BLaER1 (cell line): ENCODE measurements around the gene DAD1.
"Not testable (repeated sequence)": the region's sequence is repeated elsewhere in the genome, so short reads cannot be mapped to it uniquely, and the experiment has no call there.

Experiments
- H3K27ac ChIP-seq: shearing (Covaris generic); formaldehyde crosslinking; 2 replicates; pipeline ENCODE4 v1.8.1; 2022
- H3K27me3 ChIP-seq: shearing (Covaris generic); formaldehyde crosslinking; 2 replicates; pipeline ENCODE4 v1.8.1; 2022
- H3K36me3 ChIP-seq: shearing (Covaris generic); formaldehyde crosslinking; 2 replicates; pipeline ENCODE4 v1.8.1; 2022
- H3K4me1 ChIP-seq: shearing (Covaris generic); formaldehyde crosslinking; 2 replicates; pipeline ENCODE4 v1.8.1; 2022
- H3K4me2 ChIP-seq: shearing (Covaris generic); formaldehyde crosslinking; 2 replicates; pipeline ENCODE4 v1.8.1; 2022
- H3K4me3 ChIP-seq: shearing (Covaris generic); formaldehyde crosslinking; 2 replicates; pipeline ENCODE4 v1.8.1; 2022
- H3K9ac ChIP-seq: shearing (Covaris generic); formaldehyde crosslinking; 2 replicates; pipeline ENCODE4 v1.8.1; 2022
- H3K9me3 ChIP-seq: shearing (Covaris generic); formaldehyde crosslinking; 2 replicates; pipeline ENCODE4 v1.8.1; 2022
- H4K20me1 ChIP-seq: shearing (Covaris generic); formaldehyde crosslinking; 2 replicates; pipeline ENCODE4 v1.8.1; 2022
- Cebpa-rat ChIP-seq: shearing (Covaris generic); IDR thresholded peaks from 2 replicates; pipeline ENCODE4 v1.8.1; 2022

DAD1 gene

DNA sequence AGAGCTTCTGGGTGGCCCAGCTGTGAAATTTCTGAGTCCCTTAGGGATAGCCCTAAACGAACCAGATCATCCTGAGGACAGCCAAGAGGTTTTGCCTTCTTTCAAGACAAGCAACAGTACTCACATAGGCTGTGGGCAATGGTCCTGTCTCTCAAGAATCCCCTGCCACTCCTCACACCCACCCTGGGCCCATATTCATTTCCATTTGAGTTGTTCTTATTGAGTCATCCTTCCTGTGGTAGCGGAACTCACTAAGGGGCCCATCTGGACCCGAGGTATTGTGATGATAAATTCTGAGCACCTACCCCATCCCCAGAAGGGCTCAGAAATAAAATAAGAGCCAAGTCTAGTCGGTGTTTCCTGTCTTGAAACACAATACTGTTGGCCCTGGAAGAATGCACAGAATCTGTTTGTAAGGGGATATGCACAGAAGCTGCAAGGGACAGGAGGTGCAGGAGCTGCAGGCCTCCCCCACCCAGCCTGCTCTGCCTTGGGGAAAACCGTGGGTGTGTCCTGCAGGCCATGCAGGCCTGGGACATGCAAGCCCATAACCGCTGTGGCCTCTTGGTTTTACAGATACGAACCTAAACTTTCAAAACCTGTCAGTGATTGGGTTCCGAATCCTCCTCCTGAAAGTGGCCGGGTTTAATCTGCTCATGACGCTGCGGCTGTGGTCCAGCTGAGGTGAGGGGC is 38.9 kb downstream of the DAD1 start:
- Histone ChIP-seq H3K27me3 (no peaks in the 10 kb centered on the region), H3K4me2 (peak overlapping the region; percentile 93), H3K9me3 (no peaks in the 10 kb centered on the region), H3K4me3 (peak overlapping the region; percentile 60), H3K9ac (peak overlapping the region; percentile 94), H3K27ac (peak overlapping the region; percentile 100), H4K20me1 (peaks cover 26% of the 10 kb centered on the region; the same call in 1 of the 2 replicates), H3K36me3 (peaks cover 92% of the 10 kb centered on the region), H3K4me1 (peaks cover 100% of the 10 kb centered on the region)
- TF ChIP-seq Cebpa-rat: peak; percentile 25; the same call in 1 of the 2 replicates

DNA sequence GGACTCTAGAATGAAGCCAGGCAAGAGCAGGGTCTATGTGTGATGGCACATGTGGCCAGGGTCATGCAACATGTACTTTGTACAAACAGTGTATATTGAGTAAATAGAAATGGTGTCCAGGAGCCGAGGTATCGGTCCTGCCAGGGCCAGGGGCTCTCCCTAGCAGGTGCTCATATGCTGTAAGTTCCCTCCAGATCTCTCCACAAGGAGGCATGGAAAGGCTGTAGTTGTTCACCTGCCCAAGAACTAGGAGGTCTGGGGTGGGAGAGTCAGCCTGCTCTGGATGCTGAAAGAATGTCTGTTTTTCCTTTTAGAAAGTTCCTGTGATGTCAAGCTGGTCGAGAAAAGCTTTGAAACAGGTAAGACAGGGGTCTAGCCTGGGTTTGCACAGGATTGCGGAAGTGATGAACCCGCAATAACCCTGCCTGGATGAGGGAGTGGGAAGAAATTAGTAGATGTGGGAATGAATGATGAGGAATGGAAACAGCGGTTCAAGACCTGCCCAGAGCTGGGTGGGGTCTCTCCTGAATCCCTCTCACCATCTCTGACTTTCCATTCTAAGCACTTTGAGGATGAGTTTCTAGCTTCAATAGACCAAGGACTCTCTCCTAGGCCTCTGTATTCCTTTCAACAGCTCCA is 39.6 kb downstream of the DAD1 start:
- H3K4me3 ChIP-seq: peak overlapping the region; percentile 60
- peaks cover 92% of the 10 kb centered on the region for H3K36me3 ChIP-seq
- TF ChIP-seq Cebpa-rat: no peak
- peaks cover 32% of the 10 kb centered on the region; the same call in 1 of the 2 replicates for H4K20me1 ChIP-seq
- peaks cover 100% of the 10 kb centered on the region for H3K4me1 ChIP-seq
- H3K27me3 ChIP-seq: no peaks in the 10 kb centered on the region
- H3K27ac ChIP-seq: peak overlapping the region; percentile 100
- peak overlapping the region; percentile 93 for H3K4me2 ChIP-seq
- no peaks in the 10 kb centered on the region for H3K9me3 ChIP-seq
- peak overlapping the region; percentile 94 for H3K9ac ChIP-seq

DNA sequence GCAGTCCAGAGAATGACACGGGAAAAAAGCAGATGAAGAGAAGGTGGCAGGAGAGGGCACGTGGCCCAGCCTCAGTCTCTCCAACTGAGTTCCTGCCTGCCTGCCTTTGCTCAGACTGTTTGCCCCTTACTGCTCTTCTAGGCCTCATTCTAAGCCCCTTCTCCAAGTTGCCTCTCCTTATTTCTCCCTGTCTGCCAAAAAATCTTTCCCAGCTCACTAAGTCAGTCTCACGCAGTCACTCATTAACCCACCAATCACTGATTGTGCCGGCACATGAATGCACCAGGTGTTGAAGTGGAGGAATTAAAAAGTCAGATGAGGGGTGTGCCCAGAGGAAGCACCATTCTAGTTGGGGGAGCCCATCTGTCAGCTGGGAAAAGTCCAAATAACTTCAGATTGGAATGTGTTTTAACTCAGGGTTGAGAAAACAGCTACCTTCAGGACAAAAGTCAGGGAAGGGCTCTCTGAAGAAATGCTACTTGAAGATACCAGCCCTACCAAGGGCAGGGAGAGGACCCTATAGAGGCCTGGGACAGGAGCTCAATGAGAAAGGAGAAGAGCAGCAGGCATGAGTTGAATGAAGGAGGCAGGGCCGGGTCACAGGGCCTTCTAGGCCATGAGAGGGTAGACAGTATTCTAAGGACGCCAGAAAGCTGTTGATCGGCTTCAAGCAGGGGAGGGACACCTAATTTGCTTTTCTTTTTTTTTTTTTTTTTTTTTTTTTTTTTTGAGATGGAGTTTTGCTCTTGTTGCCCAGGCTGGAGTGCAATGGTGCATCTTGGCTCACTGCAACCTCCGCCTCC is 40.9 kb downstream of the DAD1 start:
- Histone ChIP-seq H3K9ac (peak overlapping the region; percentile 70), H3K4me1 (peaks cover 100% of the 10 kb centered on the region), H3K9me3 (no peaks in the 10 kb centered on the region), H3K4me2 (peak overlapping the region; percentile 93), H4K20me1 (peaks cover 45% of the 10 kb centered on the region; the same call in 1 of the 2 replicates), H3K27me3 (no peaks in the 10 kb centered on the region), H3K27ac (peak overlapping the region; percentile 100), H3K36me3 (peaks cover 90% of the 10 kb centered on the region), H3K4me3 (peak overlapping the region; percentile 4; the same call in 1 of the 2 replicates)
- no peak for TF ChIP-seq Cebpa-rat

DNA sequence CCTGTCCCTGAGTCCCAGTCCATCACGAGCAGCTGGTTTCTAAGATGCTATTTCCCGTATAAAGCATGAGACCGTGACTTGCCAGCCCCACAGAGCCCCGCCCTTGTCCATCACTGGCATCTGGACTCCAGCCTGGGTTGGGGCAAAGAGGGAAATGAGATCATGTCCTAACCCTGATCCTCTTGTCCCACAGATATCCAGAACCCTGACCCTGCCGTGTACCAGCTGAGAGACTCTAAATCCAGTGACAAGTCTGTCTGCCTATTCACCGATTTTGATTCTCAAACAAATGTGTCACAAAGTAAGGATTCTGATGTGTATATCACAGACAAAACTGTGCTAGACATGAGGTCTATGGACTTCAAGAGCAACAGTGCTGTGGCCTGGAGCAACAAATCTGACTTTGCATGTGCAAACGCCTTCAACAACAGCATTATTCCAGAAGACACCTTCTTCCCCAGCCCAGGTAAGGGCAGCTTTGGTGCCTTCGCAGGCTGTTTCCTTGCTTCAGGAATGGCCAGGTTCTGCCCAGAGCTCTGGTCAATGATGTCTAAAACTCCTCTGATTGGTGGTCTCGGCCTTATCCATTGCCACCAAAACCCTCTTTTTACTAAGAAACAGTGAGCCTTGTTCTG is 41.6 kb downstream of the DAD1 start:
- Histone ChIP-seq H3K9me3 (no peaks in the 10 kb centered on the region), H3K9ac (peak overlapping the region; percentile 70), H3K4me1 (peaks cover 100% of the 10 kb centered on the region), H3K4me3 (peak overlapping the region; percentile 4; the same call in 1 of the 2 replicates), H3K27me3 (no peaks in the 10 kb centered on the region), H3K36me3 (peaks cover 90% of the 10 kb centered on the region), H4K20me1 (peaks cover 53% of the 10 kb centered on the region; the same call in 1 of the 2 replicates), H3K27ac (peak overlapping the region; percentile 100), H3K4me2 (peak overlapping the region; percentile 93)
- no peak for TF ChIP-seq Cebpa-rat

DNA sequence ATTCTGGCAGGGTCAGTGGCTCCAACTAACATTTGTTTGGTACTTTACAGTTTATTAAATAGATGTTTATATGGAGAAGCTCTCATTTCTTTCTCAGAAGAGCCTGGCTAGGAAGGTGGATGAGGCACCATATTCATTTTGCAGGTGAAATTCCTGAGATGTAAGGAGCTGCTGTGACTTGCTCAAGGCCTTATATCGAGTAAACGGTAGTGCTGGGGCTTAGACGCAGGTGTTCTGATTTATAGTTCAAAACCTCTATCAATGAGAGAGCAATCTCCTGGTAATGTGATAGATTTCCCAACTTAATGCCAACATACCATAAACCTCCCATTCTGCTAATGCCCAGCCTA is 42.3 kb downstream of the DAD1 start:
- Histone ChIP-seq H3K9ac (peak overlapping the region; percentile 70), H3K36me3 (peaks cover 90% of the 10 kb centered on the region), H3K4me1 (peaks cover 100% of the 10 kb centered on the region), H3K4me3 (no peak overlapping the region), H3K27ac (peak overlapping the region; percentile 100), H3K4me2 (peak overlapping the region; percentile 93), H3K9me3 (no peaks in the 10 kb centered on the region), H3K27me3 (no peaks in the 10 kb centered on the region), H4K20me1 (peaks cover 60% of the 10 kb centered on the region; the same call in 1 of the 2 replicates)
- no peak for TF ChIP-seq Cebpa-rat

DNA sequence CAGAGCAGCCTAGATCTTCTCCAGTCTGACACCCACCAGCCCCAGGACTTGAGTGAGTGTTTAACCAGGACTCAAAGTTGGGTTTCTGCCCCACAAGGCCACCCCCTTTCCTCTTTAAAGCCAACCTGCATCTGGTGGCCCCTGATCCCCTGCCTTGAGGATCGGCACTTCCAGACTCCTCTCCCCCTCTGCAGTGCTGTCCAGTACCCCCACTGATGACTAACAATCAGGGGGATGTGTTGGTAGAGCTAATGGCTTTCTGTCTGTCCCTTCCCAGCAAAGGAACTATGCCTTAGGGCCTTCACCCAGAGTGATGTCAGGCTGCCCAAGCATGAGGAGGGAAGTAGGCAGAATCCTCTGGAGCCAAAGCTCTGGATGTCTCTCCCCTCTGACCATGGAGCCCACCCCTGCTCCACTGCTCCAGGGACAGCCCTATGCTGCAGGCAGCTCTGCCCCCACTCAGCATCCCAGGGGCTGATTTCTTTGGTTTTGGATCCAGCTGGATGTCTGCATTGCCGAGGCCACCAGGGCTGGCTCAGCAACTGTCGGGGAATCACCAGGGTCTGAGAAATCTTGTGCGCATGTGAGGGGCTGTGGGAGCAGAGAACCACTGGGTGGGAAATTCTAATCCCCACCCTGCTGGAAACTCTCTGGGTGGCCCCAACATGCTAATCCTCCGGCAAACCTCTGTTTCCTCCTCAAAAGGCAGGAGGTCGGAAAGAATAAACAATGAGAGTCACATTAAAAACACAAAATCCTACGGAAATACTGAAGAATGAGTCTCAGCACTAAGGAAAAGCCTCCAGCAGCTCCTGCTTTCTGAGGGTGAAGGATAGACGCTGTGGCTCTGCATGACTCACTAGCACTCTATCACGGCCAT is 42.9 kb downstream of the DAD1 start:
- TF ChIP-seq Cebpa-rat: no peak
- Histone ChIP-seq H3K36me3 (peaks cover 90% of the 10 kb centered on the region), H4K20me1 (peaks cover 66% of the 10 kb centered on the region; the same call in 1 of the 2 replicates), H3K27ac (peak overlapping the region; percentile 100), H3K9me3 (no peaks in the 10 kb centered on the region), H3K4me2 (peak overlapping the region; percentile 93), H3K27me3 (no peaks in the 10 kb centered on the region), H3K4me3 (peak overlapping the region; percentile 5; the same call in 1 of the 2 replicates), H3K9ac (peak overlapping the region; percentile 70), H3K4me1 (peaks cover 100% of the 10 kb centered on the region)

DNA sequence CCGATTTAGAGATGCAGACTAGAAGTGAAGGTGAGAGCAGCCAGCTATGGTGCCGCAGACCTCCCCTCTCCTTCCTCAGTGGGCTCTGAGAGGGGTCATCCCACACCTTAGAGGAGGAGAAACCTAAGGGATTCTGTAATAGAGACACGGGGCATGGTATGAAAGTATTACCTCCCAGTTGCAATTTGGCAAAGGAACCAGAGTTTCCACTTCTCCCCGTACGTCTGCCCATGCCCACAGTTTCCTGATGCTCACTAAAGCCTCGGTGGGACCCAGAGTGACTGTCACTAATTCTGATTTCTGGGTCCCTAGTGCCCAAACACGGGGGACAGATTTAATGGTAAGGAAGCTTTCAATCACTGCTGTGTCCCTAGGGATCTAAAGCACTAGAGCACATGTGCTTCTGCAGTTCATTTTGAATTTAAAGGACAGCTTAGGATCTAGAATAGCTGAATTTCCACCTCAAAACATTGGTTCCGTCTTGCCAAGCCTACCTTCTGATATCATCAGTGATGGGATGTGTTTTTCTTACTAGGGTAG is 44.1 kb downstream of the DAD1 start:
- Histone ChIP-seq H3K9ac (peak overlapping the region; percentile 70; the same call in 1 of the 2 replicates), H3K4me2 (peak overlapping the region; percentile 93), H4K20me1 (peaks cover 77% of the 10 kb centered on the region), H3K36me3 (peaks cover 92% of the 10 kb centered on the region), H3K4me3 (0 out of 2 replicates have a peak overlapping the region, but pooled peaks have one; percentile 4), H3K27ac (peak overlapping the region; percentile 100), H3K4me1 (peaks cover 100% of the 10 kb centered on the region), H3K27me3 (no peaks in the 10 kb centered on the region), H3K9me3 (no peaks in the 10 kb centered on the region)
- TF ChIP-seq Cebpa-rat: no peak

DNA sequence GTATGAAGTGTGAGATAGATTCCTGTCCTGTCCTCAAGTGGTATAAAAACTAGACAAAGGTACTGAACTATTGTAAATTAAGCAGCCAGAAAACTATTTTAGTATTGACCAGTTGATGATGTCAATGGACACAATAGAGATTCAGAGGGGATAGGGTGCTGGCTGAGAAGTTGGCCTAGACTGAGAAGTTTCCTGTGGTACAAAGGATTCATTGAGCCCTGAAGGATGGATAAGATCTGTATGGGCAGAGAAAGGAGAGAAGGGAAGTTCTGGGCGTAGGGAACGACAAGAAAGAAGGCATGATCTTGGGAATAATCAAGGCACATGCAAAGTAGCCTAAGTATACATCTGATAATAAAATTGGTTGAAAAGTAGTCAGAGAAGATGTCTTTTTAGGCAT is 44.6 kb downstream of the DAD1 start:
- H3K4me1 ChIP-seq: peaks cover 100% of the 10 kb centered on the region
- H3K4me3 ChIP-seq: 0 out of 2 replicates have a peak overlapping the region, but pooled peaks have one; percentile 4
- H3K27ac ChIP-seq: peak overlapping the region; percentile 100
- no peak for TF ChIP-seq Cebpa-rat
- peak overlapping the region; percentile 70; the same call in 1 of the 2 replicates for H3K9ac ChIP-seq
- no peaks in the 10 kb centered on the region for H3K27me3 ChIP-seq
- peaks cover 95% of the 10 kb centered on the region for H3K36me3 ChIP-seq
- no peaks in the 10 kb centered on the region for H3K9me3 ChIP-seq
- peaks cover 83% of the 10 kb centered on the region for H4K20me1 ChIP-seq
- H3K4me2 ChIP-seq: peak overlapping the region; percentile 93

DNA sequence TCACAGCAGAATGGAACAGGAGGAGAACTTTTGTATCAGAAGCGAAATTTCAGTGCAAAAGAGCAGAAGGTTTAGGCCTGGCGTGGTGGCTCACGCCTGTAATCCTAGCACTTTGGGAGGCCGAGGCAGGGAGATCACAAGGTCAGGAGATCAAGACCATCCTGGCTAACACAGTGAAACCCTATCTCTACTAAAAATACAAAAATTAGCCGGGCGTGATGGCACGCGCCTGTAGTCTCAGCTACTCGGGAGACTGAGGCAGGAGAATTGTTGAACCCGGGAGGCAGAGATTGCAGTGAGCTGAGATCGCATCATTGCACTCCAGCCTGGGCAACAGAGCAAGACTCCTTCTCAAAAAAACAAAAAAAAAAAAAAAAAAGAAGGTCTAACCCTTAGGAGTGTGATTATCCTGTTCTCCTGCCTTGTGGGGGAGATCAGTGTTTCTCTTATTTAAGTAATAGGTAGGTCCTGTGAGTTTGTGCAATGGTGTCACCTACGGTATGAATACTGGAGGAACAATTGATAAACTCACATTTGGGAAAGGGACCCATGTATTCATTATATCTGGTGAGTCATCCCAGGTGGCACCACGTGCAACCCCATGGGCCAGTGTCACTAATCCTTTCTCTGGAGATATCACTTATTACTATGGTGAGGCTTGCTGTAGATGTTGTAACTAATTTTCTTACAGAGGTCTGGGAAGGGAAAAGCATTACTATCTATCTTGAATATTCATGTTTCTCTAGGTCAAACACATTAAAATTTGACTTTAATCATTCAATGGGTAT is 45.3 kb downstream of the DAD1 start:
- H3K27me3 ChIP-seq, H3K4me3 ChIP-seq, H3K9me3 ChIP-seq: not testable (repeated sequence)
- Histone ChIP-seq H3K4me2 (peak overlapping the region; percentile 93), H4K20me1 (peaks cover 89% of the 10 kb centered on the region), H3K27ac (peak overlapping the region; percentile 100), H3K9ac (0 out of 2 replicates have a peak overlapping the region, but pooled peaks have one; percentile 70), H3K36me3 (peaks cover 95% of the 10 kb centered on the region), H3K4me1 (peaks cover 100% of the 10 kb centered on the region)
